Left lung (tissue), 10 donors: ENCODE results near the gene CXorf38. TPM values are rescaled to one million over a fixed set of nuclear protein-coding genes. Genes with fewer than 3 reads are reported as not detected.
"Not testable (repeated sequence)": the region's sequence is repeated elsewhere in the genome, so short reads cannot be mapped to it uniquely, and the experiment has no call there.

Experiments
- ATAC-seq: fragments of 200-7000 bp; cut with Tn5 transposase; one replicate; pipeline ENCODE4 v1.9.1; 2020; ENCODE audit warnings: moderate library complexity
- DNase-seq, 4 donors: peaks; one replicate each; pipeline ENCODE4 v3.0.0-alpha.2; 2013 to 2020
- H3K27ac ChIP-seq, 2 donors: fragments of 200-600 bp; sonication (generic) in 1 of 2; one replicate each; pipeline versions ENCODE4 v1.5.0 to v1.8.0; 2020 to 2021
- H3K27me3 ChIP-seq, 2 donors: fragments of 200-600 bp; sonication (generic) in 1 of 2; one replicate each; pipeline versions ENCODE4 v1.5.0 to v1.8.0; 2020 to 2021
- H3K36me3 ChIP-seq, 2 donors: fragments of 200-600 bp; sonication (generic) in 1 of 2; one replicate each; pipeline versions ENCODE4 v1.5.0 to v1.8.0; 2020 to 2021
- H3K4me1 ChIP-seq, 2 donors: fragments of 200-600 bp; one replicate each; pipeline ENCODE4 v1.8.0; 2021
- H3K4me3 ChIP-seq, 2 donors: fragments of 200-600 bp; sonication (generic) in 1 of 2; one replicate each; pipeline versions ENCODE4 v1.5.0 to v1.8.0; 2020 to 2021; ENCODE audit warnings: mild to moderate bottlenecking in 1 of 2
- H3K9me3 ChIP-seq, 2 donors: fragments of 200-600 bp; sonication (generic) in 1 of 2; one replicate each; pipeline versions ENCODE4 v1.5.0 to v1.8.0; 2020 to 2021
- CTCF ChIP-seq, 2 donors: fragments of 200-600 bp; sonication (generic) in 1 of 2; IDR thresholded peaks; one replicate each; pipeline versions ENCODE4 v1.5.0 to v1.8.0; 2021; ENCODE audit warnings: antibody characterized with exemption in 2 of 2
- intact Hi-C, 2 donors: fragments of 100-400 bp; cut with DNase I; formaldehyde crosslinking; loops; one replicate each; pipeline versions ENCODE4 v1.11.2 to v1.14.2; 2022
- polyA plus RNA-seq, 6 donors: library from polyadenylated mRNA; unstranded; fragments of 120-200 nt; gene quantifications; one replicate each; pipeline ENCODE4 v1.2.1, GENCODE V29; 2013; ENCODE audit not compliant: insufficient read length in 6 of 6
- total RNA-seq, 2 donors: library from RNA; stranded (reverse); fragmentation: NEBNext Ultra II Directional; extraction: Animal tissue kit (Norgen Biotek cat#: 25700); gene quantifications; one replicate each; pipeline ENCODE4 v1.2.1, GENCODE V29; 2021
- donor health status: DM: no; HTN: yes; CAD: no.
- donor health status: DM: no; HTN: no; CAD: no.

Gene CXorf38
- total and polyA plus RNA-seq, 8 donors, result 10.6 to 18.8 (median 11.7) TPM

GRCh38 chrX:40603446-40603845 lies 43.9 kb downstream of the CXorf38 start:
- DNase-seq, result no peak
- Histone ChIP-seq H3K4me3 (no peak overlapping the region), H3K36me3 (peaks cover 0 to 50% of the 10 kb centered on the region in 2 donors), H3K27me3 (peaks cover 0 to 12% of the 10 kb centered on the region in 2 donors), H3K9me3 (no peaks in the 10 kb centered on the region), H3K27ac (no peak overlapping the region), H3K4me1 (no peaks in the 10 kb centered on the region)
- TF ChIP-seq CTCF (IDR thresholded peaks at IDR 0.05), result no peak
- intact Hi-C loops, result no loop called here
- ATAC-seq, result no peak

GRCh38 chrX:40589616-40590321 lies 57.6 kb downstream of the CXorf38 start:
- DNase-seq, H3K27ac ChIP-seq, intact Hi-C loops, ATAC-seq, H3K9me3 ChIP-seq, H3K4me1 ChIP-seq, H3K4me3 ChIP-seq: not testable (repeated sequence)
- Histone ChIP-seq H3K27me3 (peaks cover 0 to 11% of the 10 kb centered on the region in 2 donors), H3K36me3 (peaks cover 0 to 35% of the 10 kb centered on the region in 2 donors)

GRCh38 chrX:40587623-40588022 lies 59.7 kb downstream of the CXorf38 start:
- Histone ChIP-seq H3K27me3 (peaks cover 0 to 17% of the 10 kb centered on the region in 2 donors), H3K36me3 (peaks cover 0 to 24% of the 10 kb centered on the region in 2 donors)
- H3K9me3 ChIP-seq, intact Hi-C loops, ATAC-seq, H3K4me3 ChIP-seq, DNase-seq, H3K27ac ChIP-seq, H3K4me1 ChIP-seq: not testable (repeated sequence)

- H3K36me3 ChIP-seq, result no peaks in the 10 kb centered on the region
- no peak for TF ChIP-seq CTCF (IDR thresholded peaks at IDR 0.05)
- peaks cover 0 to 13% of the 10 kb centered on the region in 2 donors for H3K27me3 ChIP-seq
- intact Hi-C loops, result no loop called here
- no peak overlapping the region for H3K27ac ChIP-seq
- H3K9me3 ChIP-seq, result no peaks in the 10 kb centered on the region
- no peak overlapping the region for H3K4me3 ChIP-seq
- ATAC-seq (no peak), DNase-seq (no peak)
- H3K4me1 ChIP-seq, result peaks cover 0 to 23% of the 10 kb centered on the region in 2 donors
These were observed 64.5 kb downstream of the CXorf38 start for GRCh38 chrX:40582811-40583210.

GRCh38 chrX:40582178-40582577 lies 65.2 kb downstream of the CXorf38 start:
- DNase-seq, ATAC-seq, intact Hi-C loops, H3K27ac ChIP-seq, H3K9me3 ChIP-seq, H3K36me3 ChIP-seq: not testable (repeated sequence)
- H3K4me1 ChIP-seq, result peaks cover 0 to 24% of the 10 kb centered on the region in 2 donors
- H3K27me3 ChIP-seq, result peaks cover 0 to 13% of the 10 kb centered on the region in 2 donors
- peak overlapping the region in 1 of 2 donors; percentile 64 for H3K4me3 ChIP-seq

- intact Hi-C loops, result no loop called here
- no peaks in the 10 kb centered on the region for H3K9me3 ChIP-seq
- DNase-seq (peak in 1 of 4 donors; percentile 7), ATAC-seq (no peak)
- TF ChIP-seq CTCF (IDR thresholded peaks at IDR 0.05), result no peak
- H3K27me3 ChIP-seq, result peaks cover 0 to 13% of the 10 kb centered on the region in 2 donors
- H3K36me3 ChIP-seq, result no peaks in the 10 kb centered on the region
- peaks cover 0 to 24% of the 10 kb centered on the region in 2 donors for H3K4me1 ChIP-seq
- H3K27ac ChIP-seq, result peak overlapping the region; percentile 81 to 93
- H3K4me3 ChIP-seq, result peak overlapping the region; percentile 51 to 64
These were observed 65.9 kb downstream of the CXorf38 start for GRCh38 chrX:40581336-40581920.
